HCT116 (cell line): ENCODE data around the gene TRHDE.

ENCODE experiments used
- ATF3 ChIP-seq: IDR thresholded peaks from 2 replicates; pipeline ENCODE4 v1.6.1; 2012
- CEBPB ChIP-seq: IDR thresholded peaks from 2 replicates; pipeline ENCODE4 v1.6.1; 2012; ENCODE audit warnings: low read depth
- CTCF ChIP-seq, 3 experiments: fragments of 200-600 bp in 1 of 3; sonication (generic) in 1 of 3; IDR thresholded peaks in 2 of 3; conservative IDR thresholded peaks in 1 of 3; 2 replicates each; pipeline ENCODE4 v1.5.1; 2012 to 2017; ENCODE audit warnings: low read depth in 2 of 3, low read length in 2 of 3, antibody characterized with exemption in 1 of 3, borderline replicate concordance in 1 of 3, control low read depth in 1 of 3, mild to moderate bottlenecking in 1 of 3, mixed read lengths in 1 of 3, mixed run types in 1 of 3, moderate library complexity in 1 of 3; ENCODE audit not compliant: insufficient read depth in 1 of 3
- EZH2 ChIP-seq: fragments of 200-600 bp; sonication (generic); IDR thresholded peaks from 2 replicates; pipeline ENCODE4 v1.6.1; 2017; ENCODE audit warnings: antibody characterized with exemption, mixed run types
- FOSL1 ChIP-seq: IDR thresholded peaks from 2 replicates; pipeline ENCODE4 v1.6.1; 2012; ENCODE audit warnings: low read depth
- JUND ChIP-seq: IDR thresholded peaks from 2 replicates; pipeline ENCODE4 v1.6.1; 2012
- POLR2A ChIP-seq: IDR thresholded peaks from 2 replicates; pipeline ENCODE4 v1.7.0; 2011; ENCODE audit warnings: borderline replicate concordance; ENCODE audit not compliant: insufficient read depth, insufficient read length; ENCODE audit errors: extremely low read depth
- POLR2AphosphoS5 ChIP-seq: IDR thresholded peaks from 2 replicates; pipeline ENCODE4 v1.6.1; 2011; ENCODE audit warnings: mild to moderate bottlenecking, low read depth, low read length, moderate library complexity
- RAD21 ChIP-seq: IDR thresholded peaks from 2 replicates; pipeline ENCODE4 v1.6.1; 2012; ENCODE audit warnings: low read depth, mild to moderate bottlenecking
- REST ChIP-seq: IDR thresholded peaks from 2 replicates; pipeline ENCODE4 v1.6.1; 2012; ENCODE audit warnings: low read depth
- SRF ChIP-seq: IDR thresholded peaks from 2 replicates; pipeline ENCODE4 v1.6.1; 2012; ENCODE audit warnings: low read depth
- TCF7L2 ChIP-seq: IDR thresholded peaks from 2 replicates; pipeline ENCODE4 v1.7.0; 2011; ENCODE audit warnings: borderline replicate concordance, inconsistent platforms; ENCODE audit not compliant: insufficient read depth, insufficient read length; ENCODE audit errors: extremely low read depth
- YY1 ChIP-seq: IDR thresholded peaks from 2 replicates; pipeline ENCODE4 v1.6.1; 2011; ENCODE audit warnings: low read length, low read depth, moderate library complexity, mild to moderate bottlenecking; ENCODE audit not compliant: insufficient replicate concordance; ENCODE audit errors: extremely low read depth
- ZBTB33 ChIP-seq: IDR thresholded peaks from 2 replicates; pipeline ENCODE4 v1.6.1; 2011; ENCODE audit warnings: mild to moderate bottlenecking, low read length, moderate library complexity; ENCODE audit not compliant: insufficient replicate concordance; ENCODE audit errors: extremely low read depth

GRCh38 chr12:72467985-72468384 is 195.8 kb downstream of the TRHDE start:
- TF ChIP-seq POLR2A = no peak
- no peak for TF ChIP-seq CTCF (IDR thresholded peaks at IDR 0.05 in 2 of 3, conservative IDR thresholded peaks at IDR 0.05 in 1 of 3; ENCODE audit: borderline replicate concordance in 1 of 3, insufficient read depth in 1 of 3, low read depth in 2 of 3, low read length in 2 of 3)
- TF ChIP-seq JUND = no peak
- no peak for TF ChIP-seq EZH2
- no peak for TF ChIP-seq YY1
- no peak for TF ChIP-seq POLR2AphosphoS5
- TF ChIP-seq REST = no peak
- no peak for TF ChIP-seq TCF7L2
- no peak for TF ChIP-seq FOSL1
- TF ChIP-seq SRF = no peak
- no peak for TF ChIP-seq ATF3
- no peak for TF ChIP-seq RAD21
- TF ChIP-seq ZBTB33 = no peak
- no peak for TF ChIP-seq CEBPB
